H54 (cell line): ENCODE measurements around the gene TBC1D5.
"Not testable (repeated sequence)": the region's sequence is repeated elsewhere in the genome, so short reads cannot be mapped to it uniquely, and the experiment has no call there.

Source experiments
- DNase-seq: peaks from one replicate; pipeline ENCODE4 v3.0.0; 2011; ENCODE audit warnings: low spot score, mixed read lengths; ENCODE audit not compliant: insufficient read length
- FAIRE-seq: peaks from 3 replicates; lab custom pipeline; 2011; peaks lifted over from hg19 to GRCh38; lab: Jason Lieb, UNC
- POLR2A ChIP-seq: IDR thresholded peaks from 2 replicates; pipeline ENCODE4 v1.6.1; 2011; ENCODE audit warnings: low read depth, mild to moderate bottlenecking, low read length

The TBC1D5 gene

DNA sequence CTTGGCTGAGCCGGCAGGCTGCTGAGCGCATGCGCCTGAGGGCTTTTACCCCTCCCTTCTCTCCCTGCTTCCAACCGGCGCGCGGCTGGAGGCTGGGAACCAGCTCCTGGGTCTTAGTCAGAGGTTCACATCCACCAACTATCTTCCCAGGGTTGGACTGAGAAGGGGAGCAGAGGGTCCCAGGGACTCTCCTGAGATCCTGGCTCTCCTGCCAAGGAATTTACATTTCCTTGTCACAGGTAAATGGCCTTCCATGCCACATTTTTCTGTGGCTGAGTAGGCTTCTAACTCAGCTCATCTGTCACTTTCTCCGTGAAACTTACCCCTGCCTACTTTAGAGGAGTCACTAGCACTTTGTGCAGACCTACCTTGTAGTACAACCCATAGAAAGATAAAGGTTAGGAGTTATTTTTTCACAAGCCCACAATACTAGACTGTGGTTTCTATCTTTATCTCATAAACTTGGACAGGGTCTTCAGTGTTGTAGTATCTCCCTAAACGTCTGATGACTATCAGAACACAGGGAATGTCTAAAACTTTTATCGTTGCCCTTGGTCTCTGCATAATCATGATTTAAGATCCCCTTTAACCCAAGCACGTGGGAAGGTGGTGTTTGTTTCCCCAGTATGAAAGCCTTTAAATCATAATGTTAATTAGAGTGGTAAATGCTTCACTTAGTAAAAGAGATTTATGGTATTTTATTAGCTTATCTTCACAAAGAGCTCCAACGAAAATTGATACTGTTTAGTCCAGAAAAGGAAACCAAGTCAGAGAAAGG lies 638 bp upstream of the TBC1D5 start:
- DNase-seq (no peak), FAIRE-seq (no peak)
- peak; percentile 39; the same call in 1 of the 2 replicates for TF ChIP-seq POLR2A

DNA sequence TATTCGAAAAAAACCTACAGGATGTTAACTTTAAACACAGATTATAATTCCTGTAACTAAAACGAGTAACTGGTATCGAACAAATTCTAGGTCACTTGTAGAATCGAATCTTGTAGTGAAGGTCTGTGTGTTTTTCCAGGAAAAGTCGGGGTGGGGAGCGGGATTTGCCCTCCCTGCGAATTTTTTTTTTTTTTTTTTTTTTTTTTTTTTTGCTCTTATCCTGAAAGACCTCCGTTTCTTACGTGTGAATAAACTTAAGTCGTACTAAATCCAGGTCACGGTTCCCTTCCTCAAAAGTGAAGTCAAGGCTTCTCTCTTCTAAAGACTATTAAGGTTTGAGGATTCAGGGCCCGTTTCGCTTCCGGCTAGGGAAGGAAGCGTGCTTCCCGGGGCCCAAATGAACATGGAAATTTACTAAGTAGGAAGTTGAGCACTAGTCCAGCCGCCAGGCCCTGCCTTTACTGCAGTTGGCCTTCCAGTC lies 770 bp downstream of the TBC1D5 start:
- no peak for TF ChIP-seq POLR2A
- no peak for DNase-seq
- FAIRE-seq = no peak

DNA sequence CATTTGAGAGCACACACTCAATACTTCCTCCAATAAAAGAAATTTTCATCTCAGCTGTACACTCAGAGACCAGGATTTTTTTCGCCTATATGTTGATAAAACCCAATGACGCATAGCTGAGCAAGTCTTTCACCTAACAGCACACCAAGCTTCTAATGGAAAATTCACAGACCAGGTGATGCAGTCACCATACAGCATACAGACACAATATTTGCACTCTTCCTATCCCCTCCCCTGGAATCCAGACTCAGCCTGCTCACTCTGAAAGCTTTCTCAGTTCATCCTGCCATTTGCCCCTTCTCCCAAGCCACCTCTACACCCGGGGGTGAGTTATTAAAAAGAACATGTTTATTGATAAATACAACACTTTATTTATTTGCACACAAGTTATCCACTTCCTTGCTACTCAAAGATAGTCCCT lies 1.7 kb downstream of the TBC1D5 start:
- no peak for TF ChIP-seq POLR2A
- FAIRE-seq (peak; percentile 66), DNase-seq (peak; percentile 37)

DNA sequence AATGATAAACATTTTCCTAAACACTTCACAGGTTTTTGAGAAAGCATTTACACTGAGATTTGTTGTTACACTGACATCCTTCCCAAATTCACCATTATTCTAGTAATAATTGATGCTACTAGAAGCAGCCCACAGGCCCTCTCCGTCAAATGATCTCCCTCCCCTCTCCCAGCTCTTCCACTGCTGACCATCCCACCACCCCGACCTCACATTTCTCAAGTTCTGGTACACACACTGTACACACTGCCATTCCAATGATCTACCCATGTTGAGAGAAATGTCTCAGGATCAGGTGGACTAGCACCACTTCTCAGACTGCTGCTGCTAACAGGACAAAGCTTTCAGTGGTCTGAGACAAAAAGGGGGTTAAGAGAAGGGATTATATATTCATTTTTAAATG lies 3.5 kb downstream of the TBC1D5 start:
- FAIRE-seq = no peak
- TF ChIP-seq POLR2A = no peak
- no peak for DNase-seq

DNA sequence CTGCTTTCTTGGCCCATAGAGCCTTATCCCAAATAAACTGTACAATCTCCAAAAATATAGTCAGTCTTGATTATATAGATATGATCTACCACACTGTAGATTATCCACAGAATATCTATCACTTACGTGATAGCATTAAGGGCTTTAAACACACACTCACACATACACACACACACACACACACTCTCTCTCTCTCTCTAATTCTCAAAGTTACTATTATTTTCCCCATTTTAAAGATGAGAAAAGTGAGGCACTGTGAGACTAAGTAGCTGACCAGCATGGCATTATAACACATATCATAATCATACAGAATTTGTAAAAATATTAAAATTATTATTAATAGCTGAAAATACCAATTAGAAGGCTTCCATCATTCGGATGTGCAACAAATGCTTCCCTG lies 4.2 kb downstream of the TBC1D5 start:
- no peak for DNase-seq
- TF ChIP-seq POLR2A = no peak
- FAIRE-seq = no peak

DNA sequence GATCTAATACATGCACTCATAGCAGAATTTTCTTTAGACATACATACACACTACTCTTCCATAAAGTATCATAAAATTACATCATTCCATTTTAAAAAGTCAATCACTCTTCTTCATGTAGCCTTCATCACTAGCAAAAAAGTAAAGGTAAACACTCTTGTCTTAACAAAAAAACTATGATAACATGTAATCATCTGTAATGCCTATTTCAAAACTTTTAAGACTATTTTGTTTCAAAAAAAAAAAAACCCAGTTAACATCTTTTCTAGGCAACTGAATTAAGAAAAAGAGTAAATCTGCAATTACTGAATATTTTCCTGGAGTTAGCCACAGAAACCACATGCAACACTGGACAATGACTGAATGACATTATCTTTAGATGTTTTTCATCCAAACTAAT lies 4.8 kb downstream of the TBC1D5 start:
- no peak for FAIRE-seq
- no peak for DNase-seq
- no peak for TF ChIP-seq POLR2A

DNA sequence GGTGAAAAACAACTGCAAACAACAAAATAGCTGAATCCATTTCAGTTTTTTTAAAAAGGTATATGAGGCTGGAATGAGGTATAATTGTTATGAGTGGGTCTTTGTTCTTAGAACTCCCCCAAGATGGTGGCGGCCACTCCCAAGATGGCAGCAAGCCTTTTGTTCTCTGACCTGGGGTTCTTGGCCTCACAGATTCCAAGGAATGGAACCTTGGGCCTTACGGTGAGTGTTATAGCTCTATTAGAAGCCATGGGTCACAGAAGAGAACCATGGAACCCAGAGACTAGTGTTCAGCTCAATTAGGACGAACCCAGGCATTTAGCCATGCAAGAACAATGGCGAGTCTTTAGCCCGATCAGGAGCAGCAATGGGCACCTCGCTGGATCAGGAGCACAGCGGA lies 7.1 kb downstream of the TBC1D5 start:
- DNase-seq, FAIRE-seq: not testable (repeated sequence)

DNA sequence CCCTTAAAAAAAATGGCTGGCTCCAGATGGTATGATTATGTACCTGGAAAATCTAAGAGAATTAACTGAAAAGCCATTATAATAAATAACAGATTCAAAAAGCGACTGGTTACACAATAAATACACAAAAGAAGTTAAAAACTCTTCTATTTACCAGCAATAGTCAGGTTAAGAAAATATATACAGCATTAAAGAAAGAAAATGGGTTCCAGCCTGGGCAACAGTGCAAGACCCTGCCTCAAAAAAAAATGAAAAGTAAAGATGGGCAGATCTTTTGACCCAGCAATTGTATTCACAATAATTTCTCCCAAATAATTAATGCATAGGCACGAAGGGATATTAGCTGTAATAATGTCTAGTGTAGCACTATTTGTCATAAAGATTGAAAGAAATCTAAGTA lies 8.7 kb downstream of the TBC1D5 start:
- no peak for DNase-seq
- no peak for FAIRE-seq
- no peak for TF ChIP-seq POLR2A

DNA sequence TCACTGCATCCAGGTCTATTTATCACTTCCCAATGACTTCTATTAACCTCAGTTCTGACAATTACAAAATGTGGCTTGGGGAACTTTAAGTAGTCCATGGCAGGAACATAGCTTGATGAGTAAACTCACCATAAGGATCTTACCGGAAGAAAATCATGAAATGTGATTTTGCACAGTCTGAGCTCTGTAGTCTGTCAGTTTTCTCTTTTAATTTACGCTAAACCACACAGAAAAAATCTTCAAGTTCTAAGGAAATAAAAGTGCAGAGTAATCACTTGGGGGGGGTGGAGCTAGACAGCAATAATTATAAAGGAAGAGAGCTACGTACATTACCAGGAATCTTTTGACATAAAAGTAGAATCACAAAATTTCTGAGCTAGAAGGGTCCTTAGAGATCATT lies 9.2 kb downstream of the TBC1D5 start:
- no peak for TF ChIP-seq POLR2A
- FAIRE-seq (peak; percentile 15), DNase-seq (no peak)

DNA sequence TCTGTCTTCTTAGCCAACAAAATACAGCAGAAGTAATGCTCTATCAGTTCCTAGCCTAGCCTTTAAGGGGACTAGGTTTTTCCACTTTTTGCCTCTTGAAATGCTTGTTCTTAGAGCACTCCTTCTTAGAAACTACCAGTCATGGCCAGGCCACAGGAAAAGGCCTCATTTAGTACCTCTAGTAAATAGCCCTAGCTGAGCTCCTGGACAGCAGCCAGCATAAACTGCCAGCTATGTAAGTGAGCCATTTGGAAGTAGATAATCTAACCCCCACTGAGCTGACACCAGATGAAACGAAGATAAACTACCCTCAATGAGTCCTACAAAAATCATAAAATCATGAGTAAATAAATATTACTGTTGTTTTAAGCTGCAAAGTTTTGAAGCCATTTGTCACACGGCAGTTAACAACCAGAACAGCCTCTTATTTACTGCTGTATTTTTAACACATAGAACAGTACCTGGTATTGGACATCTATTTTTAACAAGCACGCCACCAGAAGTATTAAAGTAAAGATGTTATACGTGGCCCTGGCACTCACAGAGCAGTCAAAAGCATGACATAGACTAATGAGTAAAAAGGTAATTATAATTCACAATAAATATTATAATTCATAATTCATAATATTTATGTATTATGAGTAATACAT lies 12.0 kb downstream of the TBC1D5 start:
- FAIRE-seq (peak; percentile 11), DNase-seq (no peak)
- no peak for TF ChIP-seq POLR2A

DNA sequence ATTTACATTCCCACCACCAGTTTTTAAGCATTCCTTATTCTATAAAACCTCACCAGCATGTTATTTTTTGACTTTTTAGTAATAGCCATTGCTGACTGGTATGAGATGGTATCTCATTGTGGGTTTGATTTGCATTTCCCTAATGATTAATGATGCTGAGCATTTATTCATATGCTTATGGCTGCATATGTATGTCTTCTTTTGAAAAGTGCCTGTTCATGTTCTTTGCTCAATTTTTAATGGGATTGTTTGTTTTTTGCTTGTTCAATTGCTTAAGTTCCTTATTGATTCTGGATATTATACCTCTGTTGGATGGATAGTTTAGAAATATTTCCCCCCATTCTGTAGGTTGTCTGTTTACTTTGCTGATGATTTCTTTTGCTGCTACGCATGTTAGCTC lies 16.1 kb downstream of the TBC1D5 start:
- DNase-seq (no peak), FAIRE-seq (peak; percentile 52)
- no peak for TF ChIP-seq POLR2A

DNA sequence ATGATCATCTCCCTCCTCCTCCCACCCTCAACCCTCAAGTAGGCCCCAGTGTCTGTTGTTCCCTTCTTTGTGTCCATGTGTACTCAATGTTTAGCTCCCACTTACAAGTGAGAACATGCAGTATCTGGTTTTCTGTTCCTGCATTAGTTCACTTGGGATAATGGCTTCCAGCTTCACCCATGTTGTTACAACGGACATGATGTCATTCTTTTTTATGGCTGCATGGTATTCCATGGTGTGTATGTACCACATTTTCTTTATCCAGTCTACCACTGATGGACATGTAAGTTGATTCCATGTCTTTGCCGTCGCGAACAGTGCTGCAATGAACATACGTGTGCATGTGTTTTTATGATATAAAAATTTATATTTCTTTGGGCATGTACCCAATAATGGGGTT lies 16.6 kb downstream of the TBC1D5 start:
- FAIRE-seq = not testable (repeated sequence)

DNA sequence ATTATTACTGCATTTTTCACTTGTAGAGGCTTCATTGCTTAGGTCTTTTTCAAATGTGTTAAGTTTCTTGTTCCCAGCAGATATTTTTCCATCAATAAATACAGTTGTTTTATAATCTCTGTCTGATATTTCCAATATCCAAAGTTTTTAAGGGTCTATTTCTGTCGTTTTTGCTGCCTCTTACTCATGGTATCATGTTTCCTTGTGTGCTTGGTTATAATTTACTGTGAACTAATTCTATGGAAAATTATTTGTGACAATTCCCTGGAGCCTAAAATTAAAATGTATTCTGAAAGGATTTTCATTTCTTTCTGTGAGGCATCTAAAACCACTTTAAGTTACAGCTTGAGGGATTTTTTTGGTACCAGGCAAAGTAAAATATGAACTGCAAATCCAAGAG lies 17.5 kb downstream of the TBC1D5 start:
- TF ChIP-seq POLR2A = no peak

More for the DNA sequence above, 16.6 kb downstream of the TBC1D5 start:
- not testable (repeated sequence) for DNase-seq

DNA sequence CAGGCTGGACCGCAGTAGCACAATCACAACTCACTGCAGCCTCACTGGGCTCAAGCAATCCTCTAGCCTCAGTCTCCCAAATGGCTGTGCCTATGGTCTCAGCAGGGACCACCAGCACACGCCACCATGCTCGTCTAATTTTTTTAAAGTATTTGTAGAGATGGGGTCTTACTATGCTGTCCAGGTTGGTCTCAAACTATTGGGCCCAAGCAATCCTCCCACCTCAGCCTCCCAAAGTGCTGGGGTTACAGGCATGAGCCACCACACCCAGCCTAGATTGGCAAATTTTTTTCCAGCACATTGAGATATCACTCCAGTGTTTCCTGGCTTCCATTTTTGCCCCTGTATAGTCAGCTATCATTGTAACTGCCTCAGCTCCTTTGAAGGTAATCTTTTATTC lies 18.3 kb downstream of the TBC1D5 start:
- no peak for TF ChIP-seq POLR2A
- FAIRE-seq = no peak
- no peak for DNase-seq

More for the DNA sequence above, 17.5 kb downstream of the TBC1D5 start:
- no peak for DNase-seq
- FAIRE-seq = no peak

DNA sequence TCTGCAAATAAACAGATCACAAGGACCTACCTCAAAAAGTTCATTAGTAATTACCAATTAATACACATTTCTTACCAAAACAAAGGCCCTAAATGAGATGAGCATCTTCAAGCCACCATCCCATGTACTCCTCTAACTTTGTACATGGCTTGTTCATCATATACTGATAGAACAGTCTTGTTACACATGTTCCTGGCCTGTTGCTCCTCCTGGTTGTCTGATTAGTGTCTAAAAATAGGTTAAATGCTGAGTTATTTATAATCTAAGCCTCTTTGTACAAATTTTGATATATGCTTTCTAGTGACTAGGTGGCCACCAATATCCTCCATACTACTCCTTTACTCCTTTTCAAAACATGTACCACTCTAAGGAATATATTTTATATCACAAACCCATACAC lies 25.0 kb downstream of the TBC1D5 start:
- FAIRE-seq = no peak
- TF ChIP-seq POLR2A = no peak
- DNase-seq = no peak

DNA sequence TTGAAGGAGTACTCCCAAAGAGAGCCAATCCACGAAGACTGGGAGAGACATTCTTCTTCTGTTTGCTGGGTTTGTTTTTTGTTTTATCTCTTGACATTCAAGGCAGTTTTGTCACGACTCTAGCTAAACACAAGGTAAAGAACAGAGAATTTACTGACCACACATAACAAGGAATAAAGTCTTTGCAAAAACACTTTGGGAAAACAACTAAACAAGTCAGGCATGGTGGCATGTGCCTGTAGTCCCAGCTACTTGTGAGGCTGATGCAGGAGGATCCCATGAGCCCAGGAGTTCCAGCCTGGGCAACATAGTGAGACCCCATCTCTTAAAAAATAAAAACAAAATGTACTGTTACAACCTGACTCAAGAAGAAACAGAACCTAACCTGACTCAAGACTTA lies 28.0 kb downstream of the TBC1D5 start:
- DNase-seq (no peak), FAIRE-seq (no peak)
- TF ChIP-seq POLR2A = no peak
